Stimulated activated CD8-positive, alpha-beta memory T cell treated with anti-CD3 and anti-CD28 coated beads, Interleukin-15, amount 100 ng/mL, for 4 hours (primary cell): Measurements from ENCODE around the gene SRM.
"Not testable (repeated sequence)": the region's sequence is repeated elsewhere in the genome, so short reads cannot be mapped to it uniquely, and the experiment has no call there.

Experiments used
- DNase-seq, 2 donors: peaks; one replicate each; pipeline ENCODE4 v3.0.0-alpha.2; 2020; ENCODE audit warnings: low read depth in 2 of 2

Gene SRM

GRCh38 chr1:11019358-11019757 lies 40.5 kb downstream of the SRM start:
- not testable (repeated sequence) for DNase-seq

- no peak for DNase-seq
Measured at GRCh38 chr1:11013160-11013531, 46.7 kb downstream of the SRM start.

GRCh38 chr1:11012260-11013159 lies 47.3 kb downstream of the SRM start, which contains the start of gene TARDBP:
TARDBP (plus strand) TSS chr1:11012654; CDS start chr1:11013728, 1,074 bp downstream.
- peak; percentile 78 for DNase-seq
